Measurements from ENCODE around the gene ZYX.
"Not testable (repeated sequence)": the region's sequence is repeated elsewhere in the genome, so short reads cannot be mapped to it uniquely, and the experiment has no call there.

The ZYX gene

GRCh38 chr7:143396625-143397556, 15.7 kb downstream of the ZYX start:
- DNase-seq (ENCODE audit: low read depth in 1 of 2, low spot score in 1 of 2) = no peak

GRCh38 chr7:143397710-143398530, 16.8 kb downstream of the ZYX start:
- DNase-seq (ENCODE audit: low read depth in 1 of 2, low spot score in 1 of 2) = no peak

GRCh38 chr7:143398616-143399015, 17.5 kb downstream of the ZYX start:
- no peak for DNase-seq (ENCODE audit: low read depth in 1 of 2, low spot score in 1 of 2)

- DNase-seq (ENCODE audit: low read depth in 1 of 2, low spot score in 1 of 2) = no peak
These were observed 18.0 kb downstream of the ZYX start for GRCh38 chr7:143399151-143399550.

- no peak for DNase-seq (ENCODE audit: low read depth in 1 of 2, low spot score in 1 of 2)
These were observed 18.5 kb downstream of the ZYX start for GRCh38 chr7:143399642-143400041.

DNA sequence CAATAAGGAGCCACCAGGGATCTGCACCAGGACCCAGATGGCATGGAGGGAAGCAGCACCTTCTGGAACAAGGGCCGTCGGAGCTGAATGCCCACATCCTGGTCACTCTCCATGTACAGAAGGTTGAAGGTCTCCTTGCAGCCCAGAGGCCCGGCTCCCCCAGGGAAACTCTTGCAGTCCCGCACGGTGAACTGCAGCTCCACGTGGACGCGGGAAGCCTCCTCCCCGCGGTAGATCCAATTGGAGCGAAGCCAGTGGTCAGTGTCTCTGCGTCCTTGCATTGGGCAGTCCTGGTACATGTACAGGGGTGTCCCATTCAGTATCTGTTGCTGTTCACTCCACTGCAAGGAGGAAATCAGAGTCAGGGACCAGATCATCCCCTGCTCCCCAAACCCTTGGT, 20.1 kb downstream of the ZYX start:
- no peak for DNase-seq (ENCODE audit: low read depth in 1 of 2, low spot score in 1 of 2)

- not testable (repeated sequence) for DNase-seq (ENCODE audit: low read depth in 1 of 2, low spot score in 1 of 2)
These were observed 21.1 kb downstream of the ZYX start for GRCh38 chr7:143402233-143402632.

DNA sequence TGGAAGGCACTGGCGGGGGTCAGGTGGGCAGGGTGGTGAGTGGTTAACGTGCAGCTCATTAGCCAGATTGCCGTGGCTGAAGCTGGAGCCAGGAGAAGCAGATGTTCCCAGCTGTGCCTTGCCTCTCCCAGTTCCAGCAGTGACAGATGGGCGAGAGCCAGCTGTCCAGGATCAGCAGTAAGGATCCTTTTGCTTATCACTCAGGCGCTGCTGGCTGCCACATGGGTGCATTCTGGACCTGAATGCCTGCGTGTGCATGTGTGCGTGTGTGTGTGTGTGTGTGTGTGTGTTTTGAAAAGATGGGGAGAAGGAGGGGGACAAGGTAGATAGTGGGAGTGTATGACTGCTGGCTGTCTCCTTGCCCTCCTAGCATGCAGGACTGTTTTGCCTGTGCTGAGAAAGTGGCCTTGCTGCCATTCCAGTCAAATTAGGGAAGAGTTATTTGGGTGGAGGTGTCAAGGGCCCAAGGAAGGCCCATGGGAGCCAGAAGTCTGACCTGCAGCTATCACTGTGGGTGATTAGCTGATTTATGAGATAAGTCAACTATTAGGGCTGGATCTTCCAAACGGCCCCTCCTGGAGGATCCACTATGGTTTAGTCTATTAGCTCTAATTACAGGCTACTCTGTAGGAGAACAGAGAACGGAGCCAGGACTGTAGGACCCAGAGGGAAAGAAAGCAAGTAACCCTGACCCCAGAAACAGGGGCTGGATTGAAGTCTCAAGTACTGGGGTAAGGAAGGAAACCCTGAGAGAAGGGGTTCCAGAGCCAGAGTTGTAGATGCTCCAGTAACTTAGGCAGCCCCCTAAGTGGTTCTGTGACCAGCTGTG, 24.2 kb downstream of the ZYX start:
- DNase-seq (ENCODE audit: low read depth in 1 of 2, low spot score in 1 of 2) = no peak

DNA sequence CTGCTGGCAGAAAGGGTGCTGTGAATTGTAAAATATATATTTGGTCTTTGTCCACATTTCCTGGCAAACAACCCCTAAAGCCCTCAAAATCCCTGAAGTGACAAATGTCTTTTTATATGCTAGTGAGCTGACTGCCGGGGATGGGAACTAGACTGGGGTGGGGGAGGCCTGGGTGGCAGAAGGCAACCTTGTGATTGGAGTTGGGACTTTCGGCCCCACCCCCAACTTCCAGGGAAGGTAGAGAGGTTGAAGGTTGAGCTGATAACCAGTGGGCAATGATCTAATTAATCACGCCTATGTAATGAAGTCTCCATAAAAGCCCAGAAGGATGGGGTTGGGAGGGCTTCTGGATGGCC, 24.8 kb downstream of the ZYX start:
- DNase-seq (ENCODE audit: low read depth in 1 of 2, low spot score in 1 of 2) = no peak

DNA sequence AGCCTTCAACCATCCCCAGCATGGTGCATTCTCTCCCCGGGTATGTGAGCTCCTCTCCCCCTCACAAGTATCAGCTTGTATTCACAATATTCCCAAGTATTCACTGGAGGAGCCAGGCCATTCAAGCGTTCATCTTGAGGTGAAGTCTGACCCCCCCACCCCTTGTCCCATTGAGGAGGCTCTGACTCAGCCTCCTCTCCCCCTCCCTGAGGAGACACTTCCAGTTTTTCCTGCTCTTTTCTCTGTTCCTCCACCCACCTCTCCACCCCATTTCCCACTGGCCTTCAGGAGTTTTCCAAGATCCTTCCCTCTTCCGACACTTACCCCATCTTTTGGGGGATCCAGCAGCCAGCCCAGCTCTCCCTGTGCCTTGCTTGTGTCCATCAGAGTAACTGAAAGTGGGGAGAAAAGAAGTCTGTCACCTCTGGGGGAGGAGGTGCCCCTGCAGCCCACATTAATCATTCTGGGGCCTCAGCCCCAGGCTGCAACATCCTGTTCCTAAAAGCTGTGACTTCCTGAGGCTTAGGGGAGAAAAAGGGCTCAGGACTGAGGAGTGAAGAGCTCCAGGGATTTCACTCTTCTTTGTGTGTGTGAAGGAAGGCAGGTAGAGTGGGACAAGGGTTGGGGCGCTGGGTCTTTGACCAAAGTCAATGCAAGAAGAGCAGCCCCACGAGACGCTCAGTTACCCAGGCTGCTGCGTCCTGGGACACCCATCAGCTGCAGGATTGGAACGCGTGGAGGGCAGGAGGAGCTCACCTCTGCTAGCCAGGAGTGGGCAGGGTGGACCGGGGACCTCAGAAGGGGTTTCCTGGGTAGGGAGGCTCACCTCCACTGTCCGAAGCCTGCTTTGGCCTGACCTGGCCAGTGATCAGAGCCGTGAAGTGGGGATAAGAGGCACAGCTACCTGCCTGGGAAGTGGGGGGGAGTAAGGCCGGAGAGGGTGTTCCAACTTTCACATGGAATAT, 26.4 kb downstream of the ZYX start:
- no peak for DNase-seq (ENCODE audit: low read depth in 1 of 2, low spot score in 1 of 2)

GRCh38 chr7:143408252-143408685, 27.1 kb downstream of the ZYX start:
- no peak for DNase-seq (ENCODE audit: low read depth in 1 of 2, low spot score in 1 of 2)

DNA sequence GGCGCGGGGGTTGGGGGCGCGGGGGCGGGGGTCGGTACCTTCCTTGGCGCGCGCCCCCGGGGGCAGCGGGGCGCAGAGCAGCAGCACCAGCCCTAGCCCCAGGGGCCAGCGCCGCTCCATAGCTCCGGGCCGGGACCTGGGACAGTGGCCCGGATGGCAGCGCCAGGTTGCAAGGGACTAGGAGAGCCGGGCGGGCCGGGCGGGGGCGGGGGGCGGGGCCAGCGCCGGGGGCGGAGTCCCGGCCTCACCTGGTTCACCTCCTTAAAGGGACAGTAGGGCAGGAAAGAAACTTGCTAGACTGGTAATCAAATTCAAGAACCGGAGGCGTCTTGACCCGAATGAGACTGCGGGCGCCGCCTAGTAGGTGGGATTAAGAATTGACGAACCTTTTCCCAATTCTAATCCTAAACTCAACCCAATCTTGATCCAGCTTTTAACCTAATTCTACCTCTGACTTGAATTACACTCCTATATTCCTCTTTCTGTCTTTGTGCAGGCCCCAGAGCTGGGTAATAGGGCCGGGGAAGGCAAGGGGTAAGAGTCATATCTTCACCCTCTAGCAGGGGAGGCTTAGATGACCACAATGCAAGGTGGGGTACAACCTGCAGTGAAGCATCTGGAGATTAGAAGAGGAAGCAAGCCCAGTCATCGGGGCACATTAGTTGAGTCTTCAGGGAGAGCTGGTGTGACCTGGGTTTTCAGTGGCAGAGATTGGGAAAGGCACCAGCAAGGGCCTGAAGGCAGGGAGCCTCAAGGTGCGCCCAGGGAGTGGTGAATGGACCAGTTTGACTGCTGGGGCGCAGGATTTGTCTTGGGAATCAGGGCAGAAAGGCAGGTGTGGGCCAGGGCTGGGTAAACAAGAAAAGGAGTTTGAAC, 27.8 kb downstream of the ZYX start, which contains the start of gene EPHA1:
TSS of gene EPHA1 (minus strand) at position 171 of the 876 bp plus-strand sequence. CDS start at position 120, 51 bp downstream.
- DNase-seq (ENCODE audit: low read depth in 1 of 2, low spot score in 1 of 2) = peak; percentile 18 to 27

- DNase-seq (ENCODE audit: low read depth in 1 of 2, low spot score in 1 of 2) = no peak
These were observed 29.4 kb downstream of the ZYX start for GRCh38 chr7:143410521-143411004.

- DNase-seq (ENCODE audit: low read depth in 1 of 2, low spot score in 1 of 2) = no peak
These were observed 31.0 kb downstream of the ZYX start for GRCh38 chr7:143411976-143412708.

DNA sequence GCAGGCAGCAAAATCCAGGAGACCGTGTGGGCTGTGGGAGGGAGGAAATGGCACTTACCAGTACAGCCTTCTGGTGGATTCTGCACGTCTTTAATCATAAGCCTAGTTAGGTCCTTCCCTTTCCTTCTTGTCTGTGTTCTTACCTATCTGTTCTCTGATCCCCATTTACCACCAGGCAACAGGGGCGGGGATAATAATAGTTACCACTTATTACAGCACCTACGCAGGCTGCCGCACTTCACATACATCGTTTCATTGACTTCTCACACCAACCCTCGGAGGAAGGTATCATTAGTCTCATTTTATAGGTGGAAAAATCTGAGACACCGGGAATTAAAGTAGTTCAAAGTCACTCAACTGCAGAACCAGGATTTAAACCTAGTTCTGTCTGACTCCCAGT, 32.0 kb downstream of the ZYX start:
- DNase-seq (ENCODE audit: low read depth in 1 of 2, low spot score in 1 of 2) = no peak

- DNase-seq (ENCODE audit: low read depth in 1 of 2, low spot score in 1 of 2) = not testable (repeated sequence)
These were observed 34.1 kb downstream of the ZYX start for GRCh38 chr7:143415209-143415608.

- no peak for DNase-seq (ENCODE audit: low read depth in 1 of 2, low spot score in 1 of 2)
These were observed 34.7 kb downstream of the ZYX start for GRCh38 chr7:143415742-143416397.
